Ecto neural progenitor cell (in vitro differentiated cells): ENCODE results near the gene NLK.
"Not testable (repeated sequence)": the region's sequence is repeated elsewhere in the genome, so short reads cannot be mapped to it uniquely, and the experiment has no call there.

ENCODE experiments used
- DNase-seq: peaks from one replicate; pipeline ENCODE4 v3.0.0-alpha.2; 2018; ENCODE audit warnings: low spot score

NLK gene

DNA sequence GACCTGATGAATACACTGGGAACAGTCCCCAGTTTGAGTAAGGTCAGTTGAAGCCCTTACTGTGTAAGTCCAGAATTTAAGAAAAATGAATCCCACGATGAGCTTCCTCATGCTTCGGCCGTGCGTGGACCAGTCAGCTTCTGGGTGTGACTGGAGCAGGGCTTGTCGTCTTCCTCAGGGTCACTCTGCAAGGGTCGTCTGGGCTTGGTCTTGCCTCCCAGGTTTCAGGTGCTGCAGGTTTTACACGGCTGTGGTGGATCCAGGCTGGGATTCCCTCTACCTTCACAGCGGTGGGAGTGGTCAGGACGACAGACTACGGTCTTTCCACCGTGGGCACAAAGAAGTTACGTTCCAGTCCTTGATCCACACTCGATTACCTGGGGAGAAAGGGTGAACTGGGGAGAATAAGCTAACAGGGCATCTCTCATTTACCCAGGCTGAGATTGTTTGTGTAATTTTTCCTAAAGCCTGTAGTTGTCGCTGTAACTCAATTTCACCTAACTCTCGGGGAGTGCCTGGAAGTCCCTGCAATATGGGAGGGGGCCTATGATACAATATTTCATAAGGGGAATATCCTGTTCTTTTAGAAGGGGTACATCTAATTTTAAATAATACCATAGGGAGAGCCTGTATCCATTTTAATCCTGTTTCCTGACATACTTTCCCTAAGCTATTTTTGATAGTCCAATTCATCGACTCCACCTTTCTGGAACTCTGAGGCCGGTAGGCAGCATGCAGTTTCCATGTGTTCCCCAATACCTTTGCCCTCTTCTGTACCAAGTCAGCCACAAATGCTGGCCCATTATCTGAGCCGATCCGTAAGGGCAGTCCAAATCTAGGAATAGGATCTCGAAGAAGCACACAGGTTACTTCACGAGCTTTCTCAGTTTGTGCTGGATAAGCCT lies 190.7 kb downstream of the NLK start:
- not testable (repeated sequence) for DNase-seq

DNA sequence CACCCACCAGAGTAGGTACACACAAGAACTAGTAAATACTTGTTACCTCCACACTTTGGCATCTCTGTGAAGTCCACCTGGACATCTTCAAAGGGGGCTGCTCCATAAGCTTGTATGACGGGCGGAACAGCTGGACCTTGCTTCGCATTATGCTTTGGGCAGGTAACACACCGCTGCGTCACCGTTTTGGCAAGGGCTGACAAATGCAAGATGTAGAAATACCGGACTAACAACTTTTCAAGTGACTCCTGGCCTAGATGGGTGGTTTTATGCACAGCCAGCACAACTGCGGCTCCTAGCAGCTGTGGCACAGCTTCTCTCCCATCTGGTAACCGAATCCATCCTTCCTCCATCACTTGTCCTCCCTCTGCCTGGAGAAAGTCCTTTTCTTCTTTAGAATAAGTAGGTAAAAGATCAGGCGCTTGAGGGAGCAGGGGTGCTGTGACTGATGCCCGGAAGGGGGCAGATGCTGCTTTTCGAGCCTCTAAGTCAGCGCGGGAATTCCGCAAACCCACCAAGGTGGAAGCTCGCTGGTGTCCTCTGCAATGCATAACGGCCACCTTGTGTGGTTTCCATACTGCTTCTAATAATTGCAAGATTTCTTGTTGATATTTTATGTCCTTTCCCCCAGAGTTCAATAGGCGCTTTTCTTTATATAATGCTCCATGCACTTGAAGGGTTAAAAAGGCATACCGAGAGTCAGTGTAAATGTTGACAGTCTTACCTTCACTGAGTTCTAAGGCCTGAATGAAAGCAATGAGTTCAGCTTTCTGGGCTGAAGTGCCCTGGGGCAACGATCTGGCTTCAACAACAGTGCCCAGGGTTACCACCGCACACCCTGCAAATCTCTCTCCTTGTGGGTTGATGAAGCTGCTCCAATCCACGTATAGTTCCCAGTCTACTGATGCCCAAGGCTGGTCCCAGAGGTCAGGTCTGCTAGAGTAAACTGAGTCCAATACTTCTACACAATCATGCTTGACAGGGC lies 191.7 kb downstream of the NLK start:
- DNase-seq: not testable (repeated sequence)

- DNase-seq: not testable (repeated sequence)
Observed at GRCh38 chr17:28235066-28235700, 192.7 kb downstream of the NLK start.

GRCh38 chr17:28236033-28236653 lies 193.7 kb downstream of the NLK start:
- not testable (repeated sequence) for DNase-seq

DNA sequence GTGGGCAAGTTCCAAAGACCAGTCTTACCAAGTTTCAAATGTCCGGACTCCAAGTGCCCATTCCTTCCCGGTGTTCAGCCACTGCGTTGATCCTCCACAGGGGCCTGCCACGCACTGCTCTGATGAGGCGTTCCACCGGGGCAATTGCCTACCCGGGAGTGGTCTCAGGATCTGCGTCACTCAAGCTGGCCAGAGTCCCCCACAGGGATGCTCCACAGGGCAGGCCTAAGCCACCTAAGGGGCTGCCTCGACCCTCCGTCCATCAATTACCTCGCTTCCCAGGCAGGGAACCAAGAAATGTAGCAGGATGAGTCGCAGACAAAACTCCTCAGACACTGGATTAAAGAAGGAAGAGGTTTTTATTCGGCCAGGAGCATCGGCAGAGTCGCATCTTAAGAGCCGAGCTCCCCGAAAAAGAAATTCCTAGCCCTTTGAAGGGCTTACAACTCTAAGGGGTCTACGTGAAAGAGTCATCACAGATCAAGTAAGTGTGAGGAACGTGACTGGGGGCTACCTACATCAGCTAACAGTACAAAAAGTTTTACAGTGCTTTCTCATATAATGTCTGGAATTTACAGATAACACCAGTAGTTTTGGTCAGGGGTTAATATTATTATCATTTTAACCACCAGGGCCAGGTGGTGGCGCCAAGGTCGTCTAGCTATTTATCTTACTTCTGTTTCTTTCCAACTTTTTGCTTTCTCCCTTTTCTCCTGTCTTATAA lies 196.2 kb downstream of the NLK start:
- not testable (repeated sequence) for DNase-seq

DNA sequence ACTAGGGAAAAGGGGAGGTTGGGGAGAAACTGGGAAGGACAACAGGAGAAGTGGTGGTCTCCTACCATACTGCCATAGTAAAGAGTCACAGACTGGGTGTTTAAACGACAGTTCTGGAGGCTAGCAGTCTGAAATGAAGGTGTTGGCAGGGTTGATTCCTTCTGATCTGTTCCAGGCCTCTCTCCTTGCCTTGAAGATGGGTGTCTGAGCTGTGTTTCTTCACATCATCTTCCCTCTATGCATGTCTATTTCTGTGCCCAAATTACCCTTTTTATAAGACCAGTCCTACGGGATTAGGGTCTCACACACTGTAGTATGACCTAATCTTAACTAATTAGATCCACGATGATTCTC lies 196.8 kb downstream of the NLK start:
- DNase-seq: no peak

DNA sequence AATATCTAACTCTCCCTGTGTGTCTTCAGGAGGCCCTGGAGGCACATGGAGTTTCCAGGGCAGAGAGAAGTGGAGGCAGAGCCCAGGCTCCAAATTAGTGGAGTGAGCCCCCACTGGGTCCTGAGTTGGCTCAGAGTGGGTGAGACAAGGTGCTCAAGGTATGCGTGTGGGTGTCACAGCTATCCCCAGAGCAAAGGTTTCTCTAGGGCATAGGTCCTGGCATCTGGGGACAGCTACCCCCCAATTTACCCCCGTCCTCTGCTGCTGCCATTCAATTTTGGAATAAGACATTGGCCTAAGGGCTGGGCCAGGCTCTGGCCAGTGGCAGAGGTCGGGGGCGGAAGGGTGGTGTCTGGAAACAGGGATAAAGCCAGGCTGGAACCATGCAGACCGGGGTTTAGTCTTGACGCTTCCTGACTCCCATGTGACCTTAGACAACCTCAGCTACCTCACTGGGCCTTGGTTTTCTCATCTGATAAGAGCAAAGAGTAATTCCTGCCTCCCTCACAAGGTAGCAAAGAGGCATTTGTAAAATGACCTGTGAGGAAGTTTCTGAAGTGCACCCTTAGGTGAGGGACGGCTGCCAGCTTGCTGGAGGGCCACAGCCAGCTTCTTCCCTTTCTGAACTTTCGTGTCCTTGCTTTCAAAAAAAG lies 198.3 kb downstream of the NLK start:
- no peak for DNase-seq

DNA sequence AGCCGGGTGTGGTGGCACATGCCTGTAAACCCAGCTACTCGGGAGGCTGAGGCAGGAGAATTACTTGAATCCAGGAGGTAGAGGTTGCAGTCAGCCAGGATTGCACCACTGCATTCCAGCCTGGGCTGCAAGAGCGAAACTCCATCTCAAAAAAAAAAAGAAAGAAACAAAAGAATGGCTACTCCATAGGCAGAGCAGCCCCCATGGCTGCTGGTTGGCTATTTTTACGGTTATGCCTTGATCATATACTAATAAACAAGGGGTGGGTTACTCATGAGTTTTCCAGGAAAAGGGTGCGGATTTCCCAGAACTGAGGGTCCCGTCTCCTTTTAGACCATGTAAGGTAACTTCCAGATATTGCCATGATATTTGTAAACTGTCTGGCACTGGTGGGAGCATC lies 200.3 kb downstream of the NLK start:
- no peak for DNase-seq

DNA sequence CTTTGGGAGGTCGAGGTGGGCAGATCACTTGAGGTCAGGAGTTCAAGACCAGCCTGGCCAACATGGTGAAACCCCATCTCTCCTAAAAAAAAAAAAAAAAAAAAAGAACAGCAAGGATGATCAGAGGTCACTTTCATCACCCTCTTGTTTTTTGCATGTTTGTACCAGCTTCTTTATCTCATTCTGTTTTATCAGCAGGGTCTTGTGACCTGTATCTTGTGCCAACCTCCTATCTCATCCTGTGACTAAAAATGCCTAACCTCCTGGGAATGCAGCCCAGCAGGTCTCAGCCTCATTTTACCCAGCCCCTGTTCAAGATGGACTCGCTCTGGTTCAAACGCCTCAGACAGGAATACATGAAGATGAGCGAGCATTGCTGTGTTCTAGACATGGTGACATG lies 200.8 kb downstream of the NLK start:
- DNase-seq: not testable (repeated sequence)

GRCh38 chr17:28244446-28244845 lies 202.0 kb downstream of the NLK start:
- no peak for DNase-seq
